NCI-H524 (cell line): ENCODE results near the gene HHIP.
"Not testable (repeated sequence)": the region's sequence is repeated elsewhere in the genome, so short reads cannot be mapped to it uniquely, and the experiment has no call there.

Experiments
- DNase-seq, 2 experiments: peaks; one replicate each; lab custom pipeline; 2025; lab: John Stamatoyannopoulos, UW

HHIP gene

GRCh38 chr4:144748814-144749555, 103.0 kb downstream of the HHIP start:
- DNase-seq = no peak

- DNase-seq = no peak
Observed at GRCh38 chr4:144750348-144750747, 104.4 kb downstream of the HHIP start.

- DNase-seq = no peak
Observed at GRCh38 chr4:144754562-144755410, 108.8 kb downstream of the HHIP start.

- no peak for DNase-seq
Observed at GRCh38 chr4:144757969-144758368, 112.0 kb downstream of the HHIP start.

- not testable (repeated sequence) for DNase-seq
Observed at GRCh38 chr4:144768809-144769208, 122.9 kb downstream of the HHIP start.

GRCh38 chr4:144778364-144778763, 132.4 kb downstream of the HHIP start:
- DNase-seq = no peak

- DNase-seq = no peak
Observed at GRCh38 chr4:144782345-144782744, 136.4 kb downstream of the HHIP start.

GRCh38 chr4:144785961-144786360, 140.0 kb downstream of the HHIP start:
- no peak for DNase-seq

- DNase-seq = peak in 1 of 2 experiments; percentile 23
Observed at GRCh38 chr4:144787365-144788258, 141.7 kb downstream of the HHIP start.

GRCh38 chr4:144788469-144788868, 142.5 kb downstream of the HHIP start:
- DNase-seq = no peak

- DNase-seq = not testable (repeated sequence)
Observed at GRCh38 chr4:144791933-144792332, 146.0 kb downstream of the HHIP start.
